Lower lobe of right lung (tissue), 2 donors: ENCODE results near the gene GFRA3. TPM values are rescaled to one million over a fixed set of nuclear protein-coding genes. Genes with fewer than 3 reads are reported as not detected.
"Not testable (repeated sequence)": the region's sequence is repeated elsewhere in the genome, so short reads cannot be mapped to it uniquely, and the experiment has no call there.

Experiments
- ATAC-seq, 2 donors: fragments of 200-7000 bp; cut with Tn5 transposase; one replicate each; pipeline ENCODE4 v1.9.1; 2020 to 2022; ENCODE audit warnings: mild to moderate bottlenecking in 2 of 2, moderate library complexity in 2 of 2
- DNase-seq: peaks from one replicate; pipeline ENCODE4 v3.0.0-alpha.2; 2020
- H3K27ac ChIP-seq: fragments of 200-600 bp; one replicate; pipeline ENCODE4 v1.8.0; 2022
- H3K27me3 ChIP-seq: fragments of 200-600 bp; one replicate; pipeline ENCODE4 v1.8.0; 2022; ENCODE audit warnings: low read depth
- H3K36me3 ChIP-seq: fragments of 200-600 bp; one replicate; pipeline ENCODE4 v1.8.0; 2022; ENCODE audit warnings: mild to moderate bottlenecking
- H3K4me1 ChIP-seq: fragments of 200-600 bp; one replicate; pipeline ENCODE4 v1.8.0; 2022
- H3K4me3 ChIP-seq: fragments of 200-600 bp; one replicate; pipeline ENCODE4 v1.8.0; 2022; ENCODE audit warnings: mild to moderate bottlenecking
- H3K9me3 ChIP-seq: fragments of 200-600 bp; one replicate; pipeline ENCODE4 v1.8.0; 2022
- intact Hi-C: fragments of 100-400 bp; cut with DNase I; formaldehyde crosslinking; loops from one replicate; pipeline ENCODE4 v1.11.0; 2022
- total RNA-seq: library from RNA; stranded (reverse); fragmentation: NEBNext Ultra II Directional; extraction: Animal tissue kit (Norgen Biotek cat#: 25700); gene quantifications from one replicate; pipeline ENCODE4 v1.2.1, GENCODE V29; 2021
- TF ChIP-seq, protein P1 (sequence below): fragments of 200-600 bp; IDR thresholded peaks from one replicate; pipeline ENCODE4 v1.8.0; 2022; ENCODE audit warnings: antibody characterized with exemption, mild to moderate bottlenecking
- donor health status: DM: no; HTN: yes; CAD: no; lungs with severe emphysema.

The GFRA3 gene
- total RNA-seq, 1 donor from 2014 or later, result 0.53 TPM

DNA sequence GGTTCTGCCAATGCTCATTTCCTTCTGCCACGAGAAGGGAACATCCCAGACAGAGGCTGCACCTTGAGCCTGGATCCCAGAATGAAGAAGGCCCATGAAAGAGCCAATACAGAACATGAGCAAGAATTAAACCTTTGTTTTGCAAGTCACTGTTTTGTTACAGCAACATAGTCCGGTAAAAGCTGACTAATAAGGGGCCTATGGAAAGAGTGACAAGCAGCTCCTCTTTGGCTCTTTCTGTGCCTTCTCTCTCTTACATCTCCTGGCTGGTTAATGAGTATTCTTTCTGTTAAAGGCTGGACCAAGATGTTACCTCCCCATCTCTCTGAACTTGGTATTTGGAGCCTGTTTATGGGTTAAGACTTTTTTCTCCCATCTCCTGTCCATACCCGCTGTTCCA, 10.8 kb downstream of the GFRA3 start:
- H3K4me1 ChIP-seq, result no peaks in the 10 kb centered on the region
- H3K36me3 ChIP-seq, result no peaks in the 10 kb centered on the region
- no peak overlapping the region for H3K4me3 ChIP-seq
- H3K27ac ChIP-seq, result no peak overlapping the region
- no peaks in the 10 kb centered on the region for H3K9me3 ChIP-seq
- intact Hi-C loops, result no loop called here
- DNase-seq (no peak), ATAC-seq (no peak)
- TF ChIP-seq, protein P1, sequence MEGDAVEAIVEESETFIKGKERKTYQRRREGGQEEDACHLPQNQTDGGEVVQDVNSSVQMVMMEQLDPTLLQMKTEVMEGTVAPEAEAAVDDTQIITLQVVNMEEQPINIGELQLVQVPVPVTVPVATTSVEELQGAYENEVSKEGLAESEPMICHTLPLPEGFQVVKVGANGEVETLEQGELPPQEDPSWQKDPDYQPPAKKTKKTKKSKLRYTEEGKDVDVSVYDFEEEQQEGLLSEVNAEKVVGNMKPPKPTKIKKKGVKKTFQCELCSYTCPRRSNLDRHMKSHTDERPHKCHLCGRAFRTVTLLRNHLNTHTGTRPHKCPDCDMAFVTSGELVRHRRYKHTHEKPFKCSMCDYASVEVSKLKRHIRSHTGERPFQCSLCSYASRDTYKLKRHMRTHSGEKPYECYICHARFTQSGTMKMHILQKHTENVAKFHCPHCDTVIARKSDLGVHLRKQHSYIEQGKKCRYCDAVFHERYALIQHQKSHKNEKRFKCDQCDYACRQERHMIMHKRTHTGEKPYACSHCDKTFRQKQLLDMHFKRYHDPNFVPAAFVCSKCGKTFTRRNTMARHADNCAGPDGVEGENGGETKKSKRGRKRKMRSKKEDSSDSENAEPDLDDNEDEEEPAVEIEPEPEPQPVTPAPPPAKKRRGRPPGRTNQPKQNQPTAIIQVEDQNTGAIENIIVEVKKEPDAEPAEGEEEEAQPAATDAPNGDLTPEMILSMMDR, result no peak
- no peaks in the 10 kb centered on the region for H3K27me3 ChIP-seq

DNA sequence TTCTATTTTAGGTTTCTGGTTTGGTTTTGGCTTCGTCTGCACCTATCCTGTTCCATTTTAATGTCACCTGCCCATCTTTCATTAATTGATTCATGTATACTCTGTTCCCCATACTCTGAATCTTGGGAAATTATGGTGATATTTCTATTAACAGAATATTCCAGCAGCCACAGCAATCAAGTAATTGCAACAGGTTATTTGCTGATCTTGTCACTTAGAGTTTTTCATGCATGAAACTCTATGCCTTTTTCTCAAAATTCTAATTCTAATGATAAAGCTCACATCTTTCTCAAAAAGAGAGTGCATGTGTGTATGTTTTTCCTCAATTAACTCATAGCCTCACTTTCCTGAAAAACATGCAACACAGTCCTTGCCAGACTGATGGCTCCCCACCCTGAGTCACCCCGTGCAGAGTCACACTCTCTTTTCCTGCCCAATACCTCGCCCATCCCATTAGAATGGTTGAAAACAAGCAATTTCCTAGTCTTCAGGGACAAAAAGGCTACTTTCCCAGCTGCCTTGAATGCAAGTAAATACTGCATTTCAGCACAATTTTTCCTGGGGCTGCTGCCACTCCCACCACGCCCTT, 15.6 kb downstream of the GFRA3 start:
- H3K36me3 ChIP-seq, result no peaks in the 10 kb centered on the region
- H3K4me3 ChIP-seq, result no peak overlapping the region
- DNase-seq, result no peak

DNA sequence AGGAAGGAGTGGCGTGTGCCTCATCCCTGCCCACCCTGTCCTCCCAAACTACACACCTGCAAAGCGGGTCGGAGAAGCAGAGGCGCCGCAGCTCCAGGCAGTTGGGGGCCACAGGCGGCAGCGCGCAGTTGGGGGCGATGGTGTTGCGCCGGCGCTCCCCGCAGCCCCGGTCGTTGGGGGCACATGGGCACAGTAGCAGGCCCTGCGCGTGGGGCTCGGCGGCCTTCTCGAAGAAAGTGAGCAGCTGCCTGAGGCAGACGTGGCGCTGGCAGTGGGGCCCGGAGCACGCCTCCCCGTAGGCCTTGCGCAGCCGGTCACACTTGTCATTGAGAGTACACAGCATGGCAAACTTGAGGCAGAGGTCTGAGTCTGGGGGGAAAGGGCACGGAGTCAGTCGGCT, 16.8 kb downstream of the GFRA3 start:
- Histone ChIP-seq H3K36me3 (no peaks in the 10 kb centered on the region), H3K9me3 (no peaks in the 10 kb centered on the region), H3K4me3 (no peak overlapping the region), H3K4me1 (no peaks in the 10 kb centered on the region), H3K27me3 (no peaks in the 10 kb centered on the region), H3K27ac (no peak overlapping the region)
- DNase-seq (no peak), ATAC-seq (no peak)
- intact Hi-C loops, result no loop called here
- TF ChIP-seq, protein P1, result no peak

More for the DNA sequence above, 15.6 kb downstream of the GFRA3 start:
- intact Hi-C loops, result no loop called here
- Histone ChIP-seq H3K4me1 (no peaks in the 10 kb centered on the region), H3K9me3 (no peaks in the 10 kb centered on the region), H3K27me3 (no peaks in the 10 kb centered on the region), H3K27ac (no peak overlapping the region)
- TF ChIP-seq, protein P1, result no peak
- ATAC-seq, result no peak

DNA sequence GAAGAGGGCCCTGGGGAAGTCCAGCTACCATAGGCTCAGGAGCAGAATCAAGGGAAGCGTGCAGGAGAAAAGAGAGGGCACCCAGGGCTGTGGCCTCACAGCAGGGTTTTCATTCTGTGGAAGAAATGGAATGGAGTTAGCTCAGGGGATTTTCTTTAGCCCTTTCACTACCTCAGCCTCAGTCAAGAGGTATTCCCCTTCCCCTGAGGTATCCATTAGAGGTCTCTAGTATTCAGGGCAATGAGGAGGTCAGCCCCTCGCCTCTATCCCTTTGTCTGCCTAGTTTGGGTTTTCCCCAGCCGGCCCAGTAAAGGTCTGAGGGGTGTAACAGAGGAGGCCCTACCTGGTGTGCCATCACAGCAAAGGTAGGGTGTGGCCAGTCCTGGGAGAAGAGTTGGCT, 21.5 kb downstream of the GFRA3 start:
- TF ChIP-seq, protein P1, result no peak
- H3K9me3 ChIP-seq, result no peaks in the 10 kb centered on the region
- intact Hi-C loops, result no loop called here
- ATAC-seq (no peak), DNase-seq (no peak)
- H3K27ac ChIP-seq, result no peak overlapping the region
- H3K4me1 ChIP-seq, result no peaks in the 10 kb centered on the region
- no peak overlapping the region for H3K4me3 ChIP-seq
- H3K36me3 ChIP-seq, result no peaks in the 10 kb centered on the region
- H3K27me3 ChIP-seq, result no peaks in the 10 kb centered on the region

DNA sequence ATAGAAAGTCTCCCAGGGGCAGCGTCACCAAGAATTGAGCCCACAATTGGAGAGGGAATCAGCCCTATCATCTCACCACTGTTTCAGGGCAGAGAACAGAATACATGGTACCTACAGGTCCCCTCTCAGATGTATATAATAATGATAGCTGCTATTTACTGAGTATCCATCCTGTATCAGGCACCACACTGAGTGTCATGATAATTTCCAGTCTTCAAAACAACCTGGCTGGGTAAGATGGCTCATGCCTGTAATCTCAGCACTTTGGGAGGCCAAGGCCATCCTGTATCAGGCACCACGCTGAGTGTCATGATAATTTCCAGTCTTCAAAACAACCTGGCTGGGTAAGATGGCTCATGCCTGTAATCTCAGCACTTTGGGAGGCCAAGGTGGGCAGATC, 26.6 kb downstream of the GFRA3 start:
- intact Hi-C loops, H3K4me1 ChIP-seq, H3K27ac ChIP-seq, H3K27me3 ChIP-seq, H3K9me3 ChIP-seq, H3K36me3 ChIP-seq, DNase-seq, H3K4me3 ChIP-seq, ATAC-seq: not testable (repeated sequence)

DNA sequence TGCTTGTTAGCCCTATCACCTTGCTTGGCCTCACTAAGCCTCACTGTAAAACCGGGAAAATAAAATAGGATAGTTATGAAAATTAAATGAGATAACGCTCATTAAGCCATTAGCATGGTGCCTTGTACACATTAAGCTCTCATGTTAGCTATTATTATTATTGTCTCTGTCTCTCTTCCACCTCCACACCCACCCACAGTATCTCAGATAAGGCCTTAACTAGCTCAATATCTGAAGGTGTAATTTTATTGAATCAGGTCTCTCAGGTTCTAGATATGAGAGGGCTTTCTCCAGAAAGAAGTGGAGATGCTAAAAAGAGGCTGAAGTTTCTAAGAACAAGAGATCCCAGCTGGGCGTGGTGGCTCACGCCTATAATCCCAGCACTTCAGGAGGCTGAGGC, 27.6 kb downstream of the GFRA3 start:
- TF ChIP-seq, protein P1, result no peak
- Histone ChIP-seq H3K9me3 (no peaks in the 10 kb centered on the region), H3K4me3 (no peak overlapping the region), H3K27ac (no peak overlapping the region), H3K4me1 (no peaks in the 10 kb centered on the region), H3K36me3 (no peaks in the 10 kb centered on the region), H3K27me3 (peaks cover 15% of the 10 kb centered on the region)
- intact Hi-C loops, result no loop called here
- no peak for DNase-seq
- no peak for ATAC-seq
